SU-DHL-6 (cell line): ENCODE results near the gene WDCP.

ENCODE experiments used
- H2AFZ ChIP-seq: fragments of 200-600 bp; sonication (generic); 2 replicates; pipeline ENCODE4 v1.6.1; 2014; ENCODE audit warnings: low read depth, mild to moderate bottlenecking, moderate library complexity, mixed read lengths, antibody characterized with exemption, low read length; ENCODE audit not compliant: severe bottlenecking
- H3F3A ChIP-seq: fragments of 200-600 bp; shearing (Covaris generic); 2 replicates; pipeline ENCODE4 v1.6.0; 2016; ENCODE audit warnings: antibody characterized with exemption, mild to moderate bottlenecking; ENCODE audit not compliant: insufficient read depth
- H3K27ac ChIP-seq: fragments of 200-600 bp; sonication (generic); 2 replicates; pipeline ENCODE4 v1.5.1; 2016; ENCODE audit warnings: low read depth, mild to moderate bottlenecking, low read length, moderate library complexity, mixed read lengths
- H3K27me3 ChIP-seq: fragments of 200-600 bp; sonication (generic), shearing (Covaris generic); 2 replicates; pipeline ENCODE4 v1.6.0; 2014; ENCODE audit warnings: mild to moderate bottlenecking, low read length
- H3K36me3 ChIP-seq: fragments of 200-600 bp; sonication (generic); 2 replicates; pipeline ENCODE4 v1.6.1; 2014; ENCODE audit warnings: mild to moderate bottlenecking, low read length, mixed read lengths
- H3K4me2 ChIP-seq: fragments of 300-600, 200-600 bp; shearing (Covaris generic), sonication (generic); 2 replicates; pipeline ENCODE4 v1.6.0; 2014; ENCODE audit warnings: low read length, low read depth, mild to moderate bottlenecking; ENCODE audit not compliant: poor library complexity, severe bottlenecking
- H3K4me3 ChIP-seq: fragments of 200-600 bp; sonication (generic); 2 replicates; pipeline ENCODE4 v1.5.1; 2014; ENCODE audit warnings: antibody characterized with exemption, low read length, mild to moderate bottlenecking, mixed read lengths; ENCODE audit not compliant: insufficient read depth, poor library complexity, severe bottlenecking
- H3K79me2 ChIP-seq: fragments of 200-600 bp; sonication (generic); 2 replicates; pipeline ENCODE4 v1.6.1; 2014; ENCODE audit warnings: mild to moderate bottlenecking, low read length, moderate library complexity; ENCODE audit not compliant: insufficient read depth
- H3K9ac ChIP-seq: fragments of 200-600 bp; sonication (generic); 2 replicates; pipeline ENCODE4 v1.7.0; 2014; ENCODE audit warnings: mild to moderate bottlenecking, low read length
- H3K9me2 ChIP-seq: fragments of 200-600 bp; sonication (generic); replicated peaks from 2 replicates; pipeline ENCODE4 v1.6.1; 2014; ENCODE audit warnings: low read length; ENCODE audit not compliant: insufficient read depth
- H3K9me3 ChIP-seq: fragments of 200-600 bp; sonication (generic); 2 replicates; pipeline ENCODE4 v1.6.1; 2014; ENCODE audit warnings: low read length, mixed read lengths; ENCODE audit not compliant: insufficient read depth
- H4K20me1 ChIP-seq: fragments of 200-600 bp; sonication (generic); 2 replicates; pipeline ENCODE4 v1.6.1; 2014; ENCODE audit warnings: low read depth, mild to moderate bottlenecking, antibody characterized with exemption, low read length, moderate library complexity, mixed read lengths
- CTCF ChIP-seq: fragments of 200-600 bp; sonication (generic); IDR thresholded peaks from one replicate; pipeline ENCODE4 v1.5.1; 2017; ENCODE audit warnings: antibody characterized with exemption, mild to moderate bottlenecking, low read length, moderate library complexity; ENCODE audit not compliant: insufficient read depth, poor library complexity, severe bottlenecking
- EZH2phosphoT487 ChIP-seq: fragments of 200-600 bp; sonication (generic), shearing (Covaris generic); conservative IDR thresholded peaks from 2 replicates; pipeline ENCODE4 v1.6.1; 2018; ENCODE audit warnings: mild to moderate bottlenecking, antibody characterized with exemption, low read length, moderate library complexity, mixed read lengths

Gene WDCP

GRCh38 chr2:24009680-24010476 is 37.3 kb downstream of the WDCP start, which contains the start of gene MFSD2B:
Gene MFSD2B (plus strand): TSS chr2:24010085. CDS start chr2:24010097, 12 bp downstream.
- H3K27ac ChIP-seq: no peak within 1 kb of the TSS
- H3K36me3 ChIP-seq: no peaks in the 10 kb centered on the region

GRCh38 chr2:24009367-24009679 is 37.9 kb downstream of the WDCP start:
- Histone ChIP-seq H3F3A (peaks cover 3% of the 10 kb centered on the region; the same call in 1 of the 2 replicates), H3K4me2 (no peak overlapping the region), H3K9me3 (no peaks in the 10 kb centered on the region), H3K79me2 (no peaks in the 10 kb centered on the region), H3K9ac (no peak overlapping the region), H2AFZ (no peak overlapping the region), H3K9me2 (no peaks in the 10 kb centered on the region), H3K27me3 (no peaks in the 10 kb centered on the region), H3K27ac (no peak overlapping the region), H3K36me3 (no peaks in the 10 kb centered on the region), H3K4me3 (no peak overlapping the region), H4K20me1 (no peaks in the 10 kb centered on the region)
- no peak for TF ChIP-seq EZH2phosphoT487
- no peak for TF ChIP-seq CTCF

More at GRCh38 chr2:24009680-24010476, 37.3 kb downstream of the WDCP start, which contains the start of gene MFSD2B:
- Histone ChIP-seq H3K4me2 (no peak within 1 kb of the TSS), H3F3A (peaks cover 3% of the 10 kb centered on the region; the same call in 1 of the 2 replicates), H3K4me3 (no peak within 1 kb of the TSS), H3K9ac (no peak within 1 kb of the TSS), H3K9me3 (no peaks in the 10 kb centered on the region), H2AFZ (no peak within 1 kb of the TSS), H3K79me2 (no peaks in the 10 kb centered on the region), H3K27me3 (no peaks in the 10 kb centered on the region), H4K20me1 (no peaks in the 10 kb centered on the region), H3K9me2 (no peaks in the 10 kb centered on the region)
- TF ChIP-seq CTCF (no peak), EZH2phosphoT487 (no peak)

GRCh38 chr2:24008672-24009366 is 38.4 kb downstream of the WDCP start:
- H3K27me3 ChIP-seq: no peaks in the 10 kb centered on the region
- no peaks in the 10 kb centered on the region for H3K79me2 ChIP-seq
- H3K27ac ChIP-seq: no peak overlapping the region
- no peaks in the 10 kb centered on the region for H4K20me1 ChIP-seq
- H3K4me3 ChIP-seq: no peak overlapping the region
- TF ChIP-seq CTCF (no peak), EZH2phosphoT487 (no peak)
- no peaks in the 10 kb centered on the region for H3K9me3 ChIP-seq
- H3K9ac ChIP-seq: no peak overlapping the region
- H3K4me2 ChIP-seq: no peak overlapping the region
- no peaks in the 10 kb centered on the region for H3K36me3 ChIP-seq
- H2AFZ ChIP-seq: no peak overlapping the region
- H3F3A ChIP-seq: peaks cover 3% of the 10 kb centered on the region; the same call in 1 of the 2 replicates
- H3K9me2 ChIP-seq: no peaks in the 10 kb centered on the region
